HCEC 1CT (cell line): ENCODE results near the gene TXNRD2.
A peak's percentile ranks its signal among the peaks of the same experiment; 100 is the strongest.
"Not testable (repeated sequence)": the region's sequence is repeated elsewhere in the genome, so short reads cannot be mapped to it uniquely, and the experiment has no call there.

Source experiments
- DNase-seq: peaks from one replicate; pipeline ENCODE4 v3.0.0-alpha.2; 2017

TXNRD2 gene

GRCh38 chr22:19918332-19919106 lies 23.1 kb downstream of the TXNRD2 start:
- no peak for DNase-seq

- DNase-seq, result no peak
Measured at GRCh38 chr22:19917389-19918138, 24.1 kb downstream of the TXNRD2 start.

GRCh38 chr22:19916941-19917340 lies 24.7 kb downstream of the TXNRD2 start:
- no peak for DNase-seq

- no peak for DNase-seq
Measured at GRCh38 chr22:19916006-19916405, 25.6 kb downstream of the TXNRD2 start.

- no peak for DNase-seq
Measured at GRCh38 chr22:19915287-19915954, 26.2 kb downstream of the TXNRD2 start.

GRCh38 chr22:19914201-19914943 lies 27.2 kb downstream of the TXNRD2 start:
- DNase-seq, result no peak

GRCh38 chr22:19913337-19913936 lies 28.2 kb downstream of the TXNRD2 start:
- no peak for DNase-seq

GRCh38 chr22:19912271-19912999 lies 29.2 kb downstream of the TXNRD2 start:
- no peak for DNase-seq

- no peak for DNase-seq
Measured at GRCh38 chr22:19911540-19912270, 29.9 kb downstream of the TXNRD2 start.

GRCh38 chr22:19910180-19910744 lies 31.4 kb downstream of the TXNRD2 start:
- DNase-seq, result no peak

GRCh38 chr22:19909350-19910179 lies 32.1 kb downstream of the TXNRD2 start:
- peak; percentile 56 for DNase-seq

- DNase-seq, result not testable (repeated sequence)
Measured at GRCh38 chr22:19907902-19908301, 33.7 kb downstream of the TXNRD2 start.

GRCh38 chr22:19906864-19907263 lies 34.8 kb downstream of the TXNRD2 start:
- not testable (repeated sequence) for DNase-seq

GRCh38 chr22:19905347-19906276 lies 36.0 kb downstream of the TXNRD2 start:
- no peak for DNase-seq

GRCh38 chr22:19904935-19905334 lies 36.7 kb downstream of the TXNRD2 start:
- no peak for DNase-seq

- DNase-seq, result no peak
Measured at GRCh38 chr22:19904174-19904856, 37.3 kb downstream of the TXNRD2 start.

- no peak for DNase-seq
Measured at GRCh38 chr22:19903513-19903912, 38.1 kb downstream of the TXNRD2 start.

GRCh38 chr22:19903031-19903430 lies 38.6 kb downstream of the TXNRD2 start:
- no peak for DNase-seq
